Measurements from ENCODE around the gene IFITM10. TPM values are rescaled to one million over a fixed set of nuclear protein-coding genes. Genes with fewer than 3 reads are reported as not detected.

The IFITM10 gene
- total RNA-seq, 1 experiment from 2014 or later: 0.18 TPM

- peaks cover 16% of the 10 kb centered on the region; the same call in 1 of the 2 replicates for H3K4me1 ChIP-seq
- H3K27ac ChIP-seq: no peak overlapping the region; the same call in 1 of the 2 replicates
- H3K9me3 ChIP-seq (replicated peaks): no peaks in the 10 kb centered on the region
- H3K4me3 ChIP-seq: peak overlapping the region; percentile 91
- no peak for DNase-seq
- no peaks in the 10 kb centered on the region for H3K27me3 ChIP-seq
- no peaks in the 10 kb centered on the region; the same call in 1 of the 2 replicates for H3K36me3 ChIP-seq
Observed at GRCh38 chr11:1762537-1763302, 12.3 kb upstream of the IFITM10 start.

DNA sequence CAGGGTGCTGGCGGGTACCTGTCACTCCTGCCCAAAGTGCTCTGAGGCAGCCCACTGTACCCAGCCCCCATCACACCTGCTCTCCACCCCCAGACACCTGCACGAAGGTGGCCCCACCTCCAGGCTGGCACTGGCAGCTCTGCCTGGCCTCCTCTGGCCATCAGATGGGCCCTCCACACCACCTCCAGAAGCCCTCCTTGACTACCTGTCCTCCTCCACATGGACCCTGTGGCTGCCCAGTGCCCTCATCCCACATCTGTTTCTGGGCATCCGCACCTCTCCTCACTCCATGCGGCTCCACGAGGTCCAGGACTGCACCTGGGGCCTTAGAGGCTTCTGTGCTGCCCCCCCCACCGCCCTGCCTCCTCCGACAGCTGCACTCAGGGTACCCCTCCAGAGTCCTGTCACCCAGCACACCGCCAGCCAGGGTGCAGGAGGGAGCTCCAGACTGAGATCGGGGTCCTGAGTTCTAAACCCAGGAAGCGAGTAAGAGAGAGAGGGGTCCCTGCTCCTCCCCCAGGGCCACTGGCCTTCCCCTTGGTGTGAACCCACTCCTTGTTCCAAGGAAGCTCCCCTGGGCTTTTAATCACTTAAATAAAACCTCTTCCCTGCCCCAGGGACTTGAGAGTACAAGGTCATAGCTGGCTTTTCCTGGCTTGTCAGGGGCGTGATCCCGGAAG, 11.6 kb upstream of the IFITM10 start:
- Histone ChIP-seq H3K36me3 (no peaks in the 10 kb centered on the region; the same call in 1 of the 2 replicates), H3K4me1 (peaks cover 16% of the 10 kb centered on the region; the same call in 1 of the 2 replicates), H3K27ac (no peak overlapping the region), H3K4me3 (no peak overlapping the region), H3K9me3 (replicated peaks) (no peaks in the 10 kb centered on the region), H3K27me3 (no peaks in the 10 kb centered on the region)
- no peak for DNase-seq

DNA sequence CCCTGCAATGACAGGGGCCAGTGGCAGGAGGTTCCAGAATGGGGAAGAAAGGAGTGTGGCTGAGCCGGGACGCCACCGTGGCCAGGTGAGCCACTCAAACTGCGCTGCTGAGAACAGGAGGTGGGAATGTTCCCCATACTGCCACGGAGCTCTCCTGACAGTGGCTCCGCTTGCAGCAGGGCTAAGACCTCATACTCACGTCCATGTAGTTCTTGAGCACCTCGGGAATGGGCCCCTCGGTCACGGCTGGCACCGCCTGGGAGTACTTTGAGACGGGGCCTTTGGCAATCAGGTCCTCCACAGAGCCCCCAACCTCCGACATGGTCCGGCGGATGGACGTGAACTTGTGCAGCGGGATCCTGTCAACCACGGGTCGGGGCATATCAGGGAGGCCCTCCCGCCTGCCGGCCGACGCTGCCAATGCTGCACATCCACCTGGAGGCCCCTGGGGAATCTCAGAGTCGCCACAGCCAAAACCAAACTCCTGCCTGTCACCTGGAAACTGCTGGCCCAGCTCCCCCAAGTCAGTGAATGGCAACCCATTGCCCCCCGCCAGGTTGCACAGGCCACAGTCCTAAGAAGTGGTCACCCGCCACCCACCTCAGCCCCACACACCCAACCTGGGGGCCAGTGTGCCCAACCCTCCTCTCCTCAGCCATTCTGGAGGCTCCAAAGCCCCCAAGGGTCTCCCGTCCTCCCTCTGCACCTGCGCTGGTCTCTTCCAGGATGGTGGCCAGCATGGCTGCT, 10.9 kb upstream of the IFITM10 start:
- H3K27me3 ChIP-seq: no peaks in the 10 kb centered on the region
- no peak overlapping the region for H3K27ac ChIP-seq
- peaks cover 16% of the 10 kb centered on the region; the same call in 1 of the 2 replicates for H3K4me1 ChIP-seq
- no peak for DNase-seq
- H3K9me3 ChIP-seq (replicated peaks): no peaks in the 10 kb centered on the region
- H3K36me3 ChIP-seq: no peaks in the 10 kb centered on the region; the same call in 1 of the 2 replicates
- H3K4me3 ChIP-seq: no peak overlapping the region

DNA sequence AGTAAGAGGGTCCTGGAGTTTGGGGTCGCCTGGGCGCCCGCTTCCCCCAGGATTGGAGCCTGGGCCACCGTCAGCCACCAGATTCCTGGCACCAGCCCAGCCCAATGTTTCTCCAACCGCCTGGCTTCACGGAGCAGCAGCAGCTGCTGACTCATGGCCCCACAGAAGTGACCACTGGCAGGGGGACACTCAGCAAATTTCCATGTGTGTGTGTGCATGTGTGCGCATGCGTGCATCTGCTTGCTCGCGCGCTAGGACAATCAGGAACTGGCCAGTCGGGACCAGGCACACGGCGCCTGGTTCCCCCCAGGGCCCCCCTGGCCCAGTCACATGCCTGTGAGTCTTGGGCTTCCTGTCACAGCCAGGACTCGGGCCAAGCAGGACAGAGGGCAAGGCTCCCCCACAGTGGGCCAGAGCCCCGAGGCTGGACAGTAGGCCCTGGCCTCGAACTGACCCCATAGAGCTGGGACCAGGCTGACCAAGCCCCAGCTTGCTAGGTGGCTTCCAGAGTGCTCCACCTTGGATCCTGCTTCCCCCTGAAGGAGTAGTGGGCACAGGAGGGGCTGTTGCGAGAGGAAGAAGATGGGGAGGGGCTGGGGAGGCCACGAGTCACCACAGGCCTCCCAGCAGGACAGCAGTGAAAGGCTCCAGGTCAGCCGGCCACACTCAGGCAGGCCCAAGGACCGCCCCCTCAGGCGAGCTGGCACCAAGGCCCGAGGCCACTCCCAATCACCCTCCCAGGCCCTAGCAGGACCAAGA, 10.1 kb upstream of the IFITM10 start:
- Histone ChIP-seq H3K4me3 (no peak overlapping the region), H3K36me3 (no peaks in the 10 kb centered on the region; the same call in 1 of the 2 replicates), H3K27me3 (no peaks in the 10 kb centered on the region), H3K4me1 (peaks cover 15% of the 10 kb centered on the region; the same call in 1 of the 2 replicates), H3K27ac (no peak overlapping the region), H3K9me3 (replicated peaks) (no peaks in the 10 kb centered on the region)
- DNase-seq: no peak

DNA sequence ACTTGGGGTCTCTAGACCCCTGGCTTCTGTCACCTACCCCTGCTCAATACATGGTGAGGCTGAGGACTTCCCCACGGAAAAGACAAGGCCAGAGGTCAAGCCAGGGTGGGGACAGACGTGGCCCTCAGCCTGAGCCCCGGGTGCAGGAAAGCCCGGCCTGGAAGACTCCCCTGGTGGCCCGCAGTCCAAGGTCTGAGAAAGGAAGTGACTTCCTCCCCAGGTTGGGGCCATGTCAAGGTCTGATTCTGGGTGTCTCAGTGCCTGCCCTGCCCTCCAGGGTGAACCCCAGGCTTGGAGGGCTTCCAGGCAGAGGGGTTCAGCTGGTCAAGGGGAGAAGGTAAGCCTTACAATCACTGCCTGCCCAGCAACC, 9.4 kb upstream of the IFITM10 start:
- Histone ChIP-seq H3K4me1 (peaks cover 14% of the 10 kb centered on the region; the same call in 1 of the 2 replicates), H3K36me3 (no peaks in the 10 kb centered on the region; the same call in 1 of the 2 replicates), H3K27ac (no peak overlapping the region), H3K27me3 (no peaks in the 10 kb centered on the region), H3K4me3 (no peak overlapping the region), H3K9me3 (replicated peaks) (no peaks in the 10 kb centered on the region)
- DNase-seq: no peak

- Histone ChIP-seq H3K9me3 (replicated peaks) (no peaks in the 10 kb centered on the region), H3K27ac (no peak overlapping the region), H3K27me3 (no peaks in the 10 kb centered on the region), H3K4me3 (no peak overlapping the region), H3K4me1 (peaks cover 10% of the 10 kb centered on the region; the same call in 1 of the 2 replicates), H3K36me3 (no peaks in the 10 kb centered on the region; the same call in 1 of the 2 replicates)
- no peak for DNase-seq
Observed at GRCh38 chr11:1759151-1759850, 8.9 kb upstream of the IFITM10 start.

- Histone ChIP-seq H3K9me3 (replicated peaks) (no peaks in the 10 kb centered on the region), H3K36me3 (no peaks in the 10 kb centered on the region; the same call in 1 of the 2 replicates), H3K4me3 (no peak overlapping the region)
Observed at GRCh38 chr11:1758611-1759150, 8.3 kb upstream of the IFITM10 start.

GRCh38 chr11:1757861-1758610, 7.6 kb upstream of the IFITM10 start:
- Histone ChIP-seq H3K27ac (no peak overlapping the region), H3K4me1 (peaks cover 9% of the 10 kb centered on the region; the same call in 1 of the 2 replicates), H3K27me3 (no peaks in the 10 kb centered on the region), H3K4me3 (no peak overlapping the region), H3K9me3 (replicated peaks) (no peaks in the 10 kb centered on the region), H3K36me3 (no peaks in the 10 kb centered on the region; the same call in 1 of the 2 replicates)
- DNase-seq: no peak

More at GRCh38 chr11:1758611-1759150, 8.3 kb upstream of the IFITM10 start:
- Histone ChIP-seq H3K27ac (no peak overlapping the region), H3K4me1 (peaks cover 9% of the 10 kb centered on the region; the same call in 1 of the 2 replicates), H3K27me3 (no peaks in the 10 kb centered on the region)
- no peak for DNase-seq

- Histone ChIP-seq H3K4me3 (no peak overlapping the region), H3K36me3 (no peaks in the 10 kb centered on the region; the same call in 1 of the 2 replicates)
Observed at GRCh38 chr11:1756791-1757771, 6.7 kb upstream of the IFITM10 start.

DNA sequence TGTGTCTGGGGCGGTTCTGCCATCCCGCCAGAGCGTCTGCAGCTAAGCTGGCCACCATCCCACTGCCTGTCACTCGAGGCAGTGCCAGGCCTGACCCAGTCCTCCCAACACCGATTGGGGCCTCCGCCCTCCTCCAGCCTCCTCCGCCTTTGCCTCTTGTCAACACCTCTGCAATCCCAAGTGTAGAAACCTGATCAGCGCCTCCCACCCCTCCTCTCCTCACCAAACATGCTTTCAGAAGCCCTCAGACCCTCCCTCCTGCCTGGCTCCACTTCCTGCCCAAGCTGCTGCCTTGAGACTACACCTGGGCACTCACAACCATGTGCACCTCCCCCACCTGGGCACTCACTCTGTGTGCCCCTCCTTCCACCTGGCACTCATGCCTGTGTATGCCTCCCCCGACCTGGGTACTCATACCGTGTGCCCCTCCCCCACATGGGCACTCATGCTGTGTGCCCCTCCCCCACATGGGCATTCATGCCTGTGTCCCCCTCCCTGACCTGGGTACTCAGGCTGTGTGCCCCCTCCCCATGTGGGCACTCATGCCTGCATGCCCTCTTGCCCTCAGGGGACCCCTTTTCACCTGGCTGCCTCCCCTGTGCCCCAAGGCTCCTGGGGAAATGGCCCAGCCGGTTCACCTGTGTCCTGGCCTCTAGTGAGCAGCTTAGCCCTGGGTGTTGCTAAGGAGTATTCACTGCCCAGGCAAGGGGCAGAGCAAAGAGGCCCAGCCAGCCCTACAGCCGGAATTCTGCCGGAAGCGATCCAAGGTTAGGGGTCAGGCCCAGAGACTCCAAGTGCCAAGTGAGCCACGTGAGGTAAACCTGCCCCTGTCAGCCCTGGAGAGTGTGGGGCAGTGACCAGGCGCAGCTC, 5.5 kb upstream of the IFITM10 start:
- Histone ChIP-seq H3K9me3 (replicated peaks) (no peaks in the 10 kb centered on the region), H3K27ac (no peak overlapping the region), H3K27me3 (no peaks in the 10 kb centered on the region), H3K4me1 (peaks cover 23% of the 10 kb centered on the region), H3K4me3 (no peak overlapping the region), H3K36me3 (no peaks in the 10 kb centered on the region; the same call in 1 of the 2 replicates)
- DNase-seq: no peak

More at GRCh38 chr11:1756791-1757771, 6.7 kb upstream of the IFITM10 start:
- Histone ChIP-seq H3K4me1 (peaks cover 11% of the 10 kb centered on the region), H3K9me3 (replicated peaks) (no peaks in the 10 kb centered on the region), H3K27me3 (no peaks in the 10 kb centered on the region), H3K27ac (no peak overlapping the region)
- DNase-seq: no peak

DNA sequence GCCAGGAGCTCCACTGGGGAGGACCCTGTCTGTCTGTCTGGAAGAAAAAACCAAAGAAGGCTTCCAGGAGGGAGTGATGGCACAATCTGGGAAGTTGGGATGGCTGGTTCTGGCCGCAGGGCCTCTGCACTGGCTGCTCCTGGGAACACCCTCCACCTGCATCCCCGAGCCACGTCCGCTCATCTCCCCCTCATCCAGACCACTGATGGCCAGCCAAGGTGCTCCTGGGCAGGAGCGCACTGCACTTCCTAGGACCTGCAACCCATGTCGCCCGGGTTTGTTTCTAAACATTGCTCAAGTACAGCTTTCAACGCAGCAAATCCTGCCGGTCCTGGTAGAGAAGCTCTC, 4.9 kb upstream of the IFITM10 start:
- DNase-seq: no peak
- Histone ChIP-seq H3K4me3 (no peak overlapping the region), H3K27ac (no peak overlapping the region), H3K36me3 (no peaks in the 10 kb centered on the region; the same call in 1 of the 2 replicates), H3K4me1 (peaks cover 24% of the 10 kb centered on the region), H3K27me3 (no peaks in the 10 kb centered on the region), H3K9me3 (replicated peaks) (no peaks in the 10 kb centered on the region)
